Pancreas (tissue), 10 donors: ENCODE results near the gene TRIOBP. TPM values are rescaled to one million over a fixed set of nuclear protein-coding genes. Genes with fewer than 3 reads are reported as not detected.

Experiments used
- ATAC-seq, 4 donors: fragments of 200-7000 bp; cut with Tn5 transposase; one replicate each; pipeline versions ENCODE4 v1.8.0 to v1.9.1; 2020; ENCODE audit warnings: mild to moderate bottlenecking in 4 of 4, moderate library complexity in 4 of 4
- DNase-seq, 6 donors: peaks; one replicate each; pipeline ENCODE4 v3.0.0-alpha.2; 2020
- FAIRE-seq: peaks from 2 replicates; lab custom pipeline; 2012; peaks lifted over from hg19 to GRCh38; lab: Jason Lieb, UNC
- H3K27ac ChIP-seq, 4 donors: fragments of 200-600 bp; sonication (generic); 1 replicate in 3 of 4; 2 replicates in 1 of 4; pipeline versions ENCODE4 v1.5.0 to v1.8.0; 2020
- H3K27me3 ChIP-seq, 4 donors: fragments of 200-600 bp; one replicate each; pipeline ENCODE4 v1.8.0; 2021
- H3K36me3 ChIP-seq, 3 donors: fragments of 200-600 bp; sonication (generic) in 1 of 3; one replicate each; pipeline versions ENCODE4 v1.5.0 to v1.8.0; 2020 to 2021
- H3K4me1 ChIP-seq, 3 donors: fragments of 200-600 bp; one replicate each; pipeline ENCODE4 v1.8.0; 2021
- H3K4me3 ChIP-seq, 4 donors: fragments of 200-600 bp; sonication (generic) in 2 of 4; one replicate each; pipeline versions ENCODE4 v1.5.0 to v1.8.0; 2020 to 2021
- H3K9me3 ChIP-seq, 4 donors: fragments of 200-600 bp; one replicate each; pipeline ENCODE4 v1.8.0; 2021
- CTCF ChIP-seq, 4 donors: fragments of 200-600 bp; sonication (generic) in 3 of 4; IDR thresholded peaks; one replicate each; pipeline versions ENCODE4 v1.5.0 to v1.8.0; 2021; ENCODE audit warnings: antibody characterized with exemption in 4 of 4
- WGBS, 2 donors: extraction: QIAGEN DNeasy Blood & Tissue Kit; methylation state at CpG; one replicate each; pipeline ENCODE4 v1.1.7; 2013; 5-methylcytosine and 5-hydroxymethylcytosine counted together
- intact Hi-C, 3 donors: fragments of 100-400 bp; cut with DNase I; formaldehyde crosslinking; loops; one replicate each; pipeline versions ENCODE4 v1.11.1 to v1.14.2; 2022
- polyA plus RNA-seq, 2 donors: library from polyadenylated mRNA; stranded (reverse); fragments of 200-250 nt; gene quantifications; one replicate each; pipeline ENCODE4 v1.2.3, GENCODE V29; 2013
- total RNA-seq, 6 donors: library from RNA; stranded (reverse); fragmentation: NEBNext Ultra II Directional in 4 of 6; extraction: Animal tissue kit (Norgen Biotek cat#: 25700) in 4 of 6; gene quantifications; one replicate each; pipeline versions ENCODE4 v1.2.1 to v1.2.4, GENCODE V29; 2021 to 2023
- donor health status: healthy with polysubstance abuse.
- donor health status: DM: no; HTN: no; CAD: no; lungs with moderate emphysema.
- donor health status: DM: no; HTN: no; CAD: no.
- donor health status: control.
- donor health status: control.
- donor health status: Bipolar disorder and iron deficiency.
- donor health status: DM: yes; HTN: yes; CAD: no.
- donor health status: DM: no; HTN: no; CAD: no.
- donor health status: DM: no; HTN: no; CAD: no.
- donor health status: DM: yes; HTN: yes; CAD: no.

Gene TRIOBP
- total and polyA plus RNA-seq, 8 donors: 17.4 to 36.6 (median 24.1) TPM

GRCh38 chr22:37732699-37733607 is 36.1 kb downstream of the TRIOBP start:
- Histone ChIP-seq H3K9me3 (no peaks in the 10 kb centered on the region), H3K4me3 (no peak overlapping the region), H3K36me3 (no peaks in the 10 kb centered on the region), H3K27me3 (no peaks in the 10 kb centered on the region), H3K27ac (peak overlapping the region in 2 of 4 donors; percentile 66 to 80), H3K4me1 (peaks cover 7 to 21% (median 10%) of the 10 kb centered on the region in 3 donors)
- ATAC-seq: no peak
- TF ChIP-seq CTCF (IDR thresholded peaks at IDR 0.05): no peak
- 88 to 89% methylated on average over 19 of the region's 19 CpGs for WGBS, 2 donors
- no peak for FAIRE-seq
- no peak for DNase-seq
- intact Hi-C loops: no loop called here

DNA sequence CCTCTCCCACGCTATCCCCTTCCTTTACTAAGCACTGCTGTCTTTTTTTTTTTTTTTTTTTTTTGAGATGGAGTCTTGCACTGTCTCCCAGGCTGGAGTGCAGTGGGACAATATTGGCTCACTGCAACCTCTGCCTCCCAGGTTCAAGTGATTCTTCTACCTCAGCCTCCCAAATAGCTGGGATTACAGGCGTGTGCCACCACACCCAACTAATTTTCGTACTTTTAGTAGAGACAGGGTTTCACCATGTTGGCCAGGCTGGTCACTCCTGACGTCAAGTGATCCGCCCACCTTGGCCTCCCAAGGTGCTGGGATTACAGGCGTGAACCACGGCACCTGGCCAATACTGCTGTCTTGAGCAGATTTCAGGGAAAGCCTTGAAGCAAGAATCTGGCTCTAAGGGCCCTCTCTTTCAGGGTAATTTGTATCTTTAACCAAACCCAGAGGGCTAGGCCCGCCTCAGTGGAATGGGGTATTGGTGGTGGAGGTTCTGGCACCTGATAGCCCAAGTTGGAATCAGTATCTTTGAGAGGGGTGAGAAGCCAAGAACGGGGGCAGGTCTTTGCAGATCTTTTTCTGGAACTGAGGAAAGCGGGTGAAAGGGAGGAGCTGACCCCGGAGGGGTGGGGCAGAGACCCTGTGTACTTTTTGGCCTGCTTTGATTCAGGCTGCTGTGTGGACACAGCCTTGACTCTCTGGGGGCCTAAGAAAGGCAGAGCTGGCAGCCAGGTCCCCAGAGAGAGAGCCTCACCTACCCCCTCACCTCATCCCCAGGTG is 37.0 kb downstream of the TRIOBP start:
- no peak for ATAC-seq
- intact Hi-C loops: no loop called here

GRCh38 chr22:37734402-37734700 is 37.5 kb downstream of the TRIOBP start:
- Histone ChIP-seq H3K27me3 (no peaks in the 10 kb centered on the region), H3K9me3 (no peaks in the 10 kb centered on the region), H3K36me3 (no peaks in the 10 kb centered on the region), H3K4me3 (no peak overlapping the region), H3K27ac (no peak overlapping the region), H3K4me1 (peaks cover 6 to 13% (median 10%) of the 10 kb centered on the region in 3 donors)
- intact Hi-C loops: no loop called here
- no peak for ATAC-seq
- no peak for FAIRE-seq
- TF ChIP-seq CTCF (IDR thresholded peaks at IDR 0.05): no peak
- DNase-seq: no peak
- 84 to 85% methylated on average over 6 of the region's 6 CpGs for WGBS, 2 donors

More for the DNA sequence above, 37.0 kb downstream of the TRIOBP start:
- Histone ChIP-seq H3K27me3 (no peaks in the 10 kb centered on the region), H3K27ac (no peak overlapping the region), H3K36me3 (no peaks in the 10 kb centered on the region), H3K4me3 (no peak overlapping the region), H3K4me1 (peaks cover 6 to 13% (median 10%) of the 10 kb centered on the region in 3 donors), H3K9me3 (no peaks in the 10 kb centered on the region)
- WGBS, 2 donors: 69 to 70% methylated on average over 11 of the region's 11 CpGs
- FAIRE-seq: no peak
- peak in 2 of 6 donors; percentile 54 to 63 for DNase-seq
- no peak for TF ChIP-seq CTCF (IDR thresholded peaks at IDR 0.05)

DNA sequence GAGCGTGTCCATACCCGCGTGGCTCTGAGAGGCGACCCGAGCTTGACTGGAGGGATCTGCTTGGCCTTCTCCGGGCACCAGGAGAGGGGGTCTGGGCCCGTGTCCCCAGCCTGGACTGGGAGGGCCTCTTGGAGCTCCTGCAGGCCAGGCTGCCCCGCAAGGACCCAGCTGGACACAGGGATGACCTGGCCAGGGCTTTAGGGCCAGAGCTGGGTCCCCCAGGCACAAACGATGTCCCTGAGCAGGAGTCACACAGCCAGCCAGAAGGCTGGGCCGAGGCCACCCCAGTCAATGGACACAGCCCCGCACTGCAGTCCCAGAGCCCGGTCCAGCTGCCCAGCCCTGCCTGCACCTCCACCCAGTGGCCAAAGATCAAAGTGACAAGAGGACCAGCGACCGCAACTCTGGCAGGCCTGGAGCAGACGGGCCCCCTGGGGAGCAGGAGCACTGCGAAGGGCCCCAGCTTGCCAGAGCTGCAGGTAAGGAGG is 38.2 kb downstream of the TRIOBP start:
- DNase-seq: peak in 4 of 6 donors; percentile 51 to 81 (median 65)

More for the DNA sequence above, 38.2 kb downstream of the TRIOBP start:
- Histone ChIP-seq H3K4me3 (no peak overlapping the region), H3K9me3 (no peaks in the 10 kb centered on the region), H3K27me3 (no peaks in the 10 kb centered on the region), H3K27ac (no peak overlapping the region), H3K36me3 (no peaks in the 10 kb centered on the region), H3K4me1 (peaks cover 6 to 13% (median 10%) of the 10 kb centered on the region in 3 donors)
- intact Hi-C loops: no loop called here
- peak in 1 of 4 donors; percentile 33 for TF ChIP-seq CTCF (IDR thresholded peaks at IDR 0.05)
- FAIRE-seq: no peak
- WGBS, 2 donors: 63 to 71% methylated on average over 14 to 16 of the region's 16 CpGs
- peak; percentile 32 to 53 (median 48) for ATAC-seq
